Colon (tissue), 2 donors: Measurements from ENCODE around the gene LYRM4.
"Not testable (repeated sequence)": the region's sequence is repeated elsewhere in the genome, so short reads cannot be mapped to it uniquely, and the experiment has no call there.

Source experiments
- FAIRE-seq: peaks from 2 replicates; lab custom pipeline; 2012; peaks lifted over from hg19 to GRCh38; lab: Jason Lieb, UNC
- donor health status: control.
- donor health status: control.

Gene LYRM4

GRCh38 chr6:5121956-5122355, 138.8 kb downstream of the LYRM4 start:
- no peak for FAIRE-seq

DNA sequence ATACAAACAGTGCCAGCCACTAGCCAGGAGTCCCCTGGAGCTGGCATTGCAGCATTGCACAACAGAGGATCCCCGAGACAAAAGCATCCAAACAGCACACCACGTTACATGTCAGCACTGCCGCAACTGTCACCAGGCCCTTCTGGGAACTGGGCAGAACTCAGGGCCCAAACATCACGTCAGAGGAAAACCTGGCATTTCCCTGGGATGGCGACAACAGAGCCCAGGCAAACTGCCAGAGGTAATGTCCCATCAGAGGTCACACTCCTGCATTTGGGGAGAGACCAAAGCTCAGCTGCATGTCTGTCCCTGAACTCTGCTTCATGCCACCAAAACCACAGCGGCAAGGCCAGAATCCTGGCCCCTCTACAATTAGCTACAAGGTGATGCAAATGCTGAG, 139.3 kb downstream of the LYRM4 start:
- no peak for FAIRE-seq

DNA sequence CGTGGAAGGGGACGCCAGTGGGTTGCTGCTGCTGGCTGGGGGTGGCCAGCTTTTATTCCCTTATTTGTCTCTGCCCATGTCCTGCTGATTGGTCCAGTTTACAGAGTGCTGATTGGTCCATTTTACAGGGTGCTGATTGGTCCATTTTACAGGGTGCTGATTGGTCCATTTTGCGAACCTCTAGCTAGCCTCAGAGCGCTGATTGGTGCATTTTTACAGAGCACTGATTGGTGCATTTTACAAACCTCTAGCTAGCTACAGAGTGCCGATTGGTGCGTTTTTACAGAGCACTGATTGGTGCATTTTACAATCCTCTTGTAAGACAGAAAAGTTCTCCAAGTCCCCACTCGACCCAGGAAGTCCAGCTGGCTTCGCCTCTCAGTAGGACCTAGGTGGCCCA, 140.2 kb downstream of the LYRM4 start:
- FAIRE-seq = not testable (repeated sequence)

- no peak for FAIRE-seq
Observed at GRCh38 chr6:5120011-5120410, 140.7 kb downstream of the LYRM4 start.

DNA sequence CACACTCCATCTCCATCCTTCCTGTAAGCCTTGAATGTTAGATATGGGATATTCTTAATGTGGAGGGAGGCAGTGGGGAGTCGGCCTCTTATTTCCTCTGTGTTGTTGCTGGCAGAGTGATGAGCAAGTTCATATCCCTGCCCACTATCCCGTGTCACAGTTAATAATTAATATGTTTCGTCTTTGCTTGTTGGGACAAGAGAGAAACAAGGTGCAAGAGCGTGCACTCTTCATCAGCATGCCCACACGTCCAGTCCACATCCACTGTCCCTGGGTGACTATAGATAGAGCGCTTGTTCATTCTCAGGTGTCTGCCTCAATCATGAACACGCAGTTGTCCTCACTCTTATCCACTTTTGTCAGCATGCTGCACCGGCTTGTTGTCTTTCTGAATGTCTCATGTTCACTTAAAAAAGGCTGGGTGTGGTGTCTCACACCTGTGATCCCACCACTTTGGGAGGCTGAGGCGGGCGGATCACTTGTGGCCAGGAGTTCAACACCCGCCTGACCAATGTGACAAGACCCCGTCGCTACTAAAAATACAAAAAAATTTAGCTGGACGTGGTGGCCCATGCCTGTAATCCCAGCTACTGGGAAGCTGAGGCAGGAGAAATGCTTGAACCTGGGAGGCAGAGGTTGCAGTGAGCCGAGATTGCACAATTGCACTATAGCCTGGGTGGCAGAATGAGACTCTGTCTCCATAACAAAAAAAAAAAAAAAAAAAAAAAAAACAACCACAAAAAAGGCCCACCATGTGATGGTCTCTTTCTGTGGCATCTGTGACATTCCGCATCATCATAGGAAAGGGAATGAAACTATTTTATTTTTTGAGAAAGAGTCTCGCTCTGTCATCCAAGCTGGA, 141.4 kb downstream of the LYRM4 start:
- no peak for FAIRE-seq

GRCh38 chr6:5116243-5116991, 144.3 kb downstream of the LYRM4 start:
- FAIRE-seq = no peak

- FAIRE-seq = no peak
Observed at GRCh38 chr6:5115168-5115567, 145.6 kb downstream of the LYRM4 start.

GRCh38 chr6:5113096-5113495, 147.7 kb downstream of the LYRM4 start:
- no peak for FAIRE-seq

DNA sequence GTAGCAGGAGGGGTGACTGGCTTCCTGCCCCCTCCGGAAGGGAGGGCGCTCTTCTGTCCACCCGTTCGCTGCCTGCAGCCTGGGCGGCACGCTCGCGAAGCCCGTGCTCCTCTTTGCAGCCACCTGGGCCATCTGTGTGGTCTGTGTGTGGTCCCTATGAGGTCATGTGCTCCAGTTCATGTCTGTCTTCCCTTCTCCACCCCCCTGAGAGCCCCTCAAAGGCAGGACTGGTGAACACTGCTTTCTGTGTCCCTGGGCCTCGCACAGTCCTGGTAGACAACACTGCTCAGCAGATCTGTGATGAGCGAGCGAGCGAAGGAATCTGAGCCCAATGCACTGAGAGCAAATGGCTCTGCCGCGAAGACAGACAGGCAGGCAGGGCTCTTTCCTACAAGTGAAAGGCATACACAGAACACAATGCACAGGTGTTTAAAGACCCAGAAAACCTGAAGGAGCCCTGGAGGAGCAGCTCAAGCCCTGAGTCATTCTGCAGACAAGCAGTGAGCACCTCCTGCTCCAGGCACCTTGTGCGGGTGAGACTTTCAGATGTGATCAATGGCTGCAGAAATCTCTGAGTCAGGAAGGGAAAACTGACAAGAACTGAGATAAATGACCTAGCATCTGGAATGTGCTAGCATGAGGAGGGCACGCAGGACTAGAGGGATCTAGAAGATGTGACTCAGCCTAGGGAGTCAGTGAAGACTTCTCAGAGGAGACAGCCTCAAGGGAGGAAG, 148.5 kb downstream of the LYRM4 start:
- FAIRE-seq = no peak

- FAIRE-seq = no peak
Observed at GRCh38 chr6:5111626-5112025, 149.1 kb downstream of the LYRM4 start.

- FAIRE-seq = no peak
Observed at GRCh38 chr6:5110246-5110645, 150.5 kb downstream of the LYRM4 start.

DNA sequence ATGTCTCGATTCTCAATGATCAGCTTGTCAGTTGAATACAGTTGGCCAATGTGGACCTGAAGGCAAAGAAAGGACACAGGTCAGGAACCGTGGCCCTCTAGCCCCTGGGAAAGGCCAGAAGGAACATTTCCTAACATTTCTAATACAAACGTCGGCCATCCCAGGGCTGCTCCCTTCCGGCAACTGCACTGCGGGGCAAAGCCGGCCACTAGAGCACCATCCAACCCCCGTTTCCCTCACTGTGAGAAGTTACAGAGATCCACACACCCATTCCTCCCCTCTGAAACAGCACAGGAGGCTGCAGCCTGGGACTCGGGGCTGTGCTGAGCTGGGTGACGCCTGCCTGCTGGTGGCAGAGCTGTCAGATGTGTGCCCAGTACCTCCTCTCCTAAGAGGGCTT, 151.3 kb downstream of the LYRM4 start:
- no peak for FAIRE-seq

GRCh38 chr6:5108536-5109150, 152.1 kb downstream of the LYRM4 start:
- FAIRE-seq = no peak

DNA sequence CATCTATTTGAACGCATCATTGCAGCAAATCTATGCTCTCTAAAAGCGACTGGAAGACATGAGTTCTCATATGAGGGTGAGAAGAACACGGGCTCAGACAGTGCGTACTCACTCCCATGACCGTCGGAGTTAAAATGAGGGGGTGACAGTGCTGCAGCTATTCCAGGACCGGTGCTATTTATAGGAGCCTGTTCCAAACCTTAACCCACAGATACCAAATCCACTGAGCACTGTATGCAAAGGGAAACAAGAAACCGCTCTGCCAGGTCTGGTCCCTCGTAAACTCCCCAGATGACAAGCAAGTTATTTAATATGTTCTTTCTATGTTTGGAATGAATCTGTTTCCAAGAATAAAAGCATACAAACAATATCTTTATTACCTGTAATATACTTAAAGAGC, 152.7 kb downstream of the LYRM4 start:
- no peak for FAIRE-seq

DNA sequence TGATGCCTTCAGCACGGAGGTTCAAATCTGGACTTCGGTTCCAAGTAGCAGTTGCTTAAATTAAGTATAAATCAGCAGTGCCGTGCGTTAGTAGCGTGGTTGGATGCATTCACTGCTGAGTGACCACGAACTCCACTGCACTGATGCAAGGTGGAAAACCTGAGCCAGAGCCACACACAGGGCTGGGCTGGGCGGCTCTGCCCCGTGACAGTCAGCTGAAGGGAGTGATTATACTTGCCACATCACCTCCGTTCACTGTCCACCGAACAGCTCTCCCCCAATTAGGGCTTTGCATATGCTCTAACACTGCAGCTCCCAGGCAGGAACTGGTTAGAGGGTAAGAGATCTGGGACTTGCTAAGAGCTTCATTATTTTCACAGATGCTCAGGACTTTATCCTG, 153.4 kb downstream of the LYRM4 start:
- FAIRE-seq = no peak

- FAIRE-seq = no peak
Observed at GRCh38 chr6:5105146-5105545, 155.6 kb downstream of the LYRM4 start.

- FAIRE-seq = no peak
Observed at GRCh38 chr6:5104667-5105066, 156.1 kb downstream of the LYRM4 start.

DNA sequence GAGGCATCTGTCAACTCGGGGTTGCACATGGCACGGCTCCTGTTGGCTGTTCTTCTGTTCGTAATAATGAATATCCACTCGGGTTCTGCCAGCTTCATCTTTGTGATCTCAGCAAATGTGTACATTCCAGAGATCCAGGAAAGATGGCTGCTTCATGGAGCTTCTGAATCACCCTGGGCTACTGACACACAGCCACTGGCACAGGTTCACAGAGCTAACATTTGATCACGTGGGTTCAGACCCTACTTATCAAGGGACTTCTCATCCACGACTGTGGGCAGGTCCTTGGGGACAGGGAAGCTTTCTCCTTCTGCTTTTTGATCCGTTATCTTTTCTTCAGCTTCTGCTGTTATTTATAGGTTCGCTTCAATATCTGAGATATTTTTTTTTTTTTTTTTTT, 157.5 kb downstream of the LYRM4 start:
- no peak for FAIRE-seq

DNA sequence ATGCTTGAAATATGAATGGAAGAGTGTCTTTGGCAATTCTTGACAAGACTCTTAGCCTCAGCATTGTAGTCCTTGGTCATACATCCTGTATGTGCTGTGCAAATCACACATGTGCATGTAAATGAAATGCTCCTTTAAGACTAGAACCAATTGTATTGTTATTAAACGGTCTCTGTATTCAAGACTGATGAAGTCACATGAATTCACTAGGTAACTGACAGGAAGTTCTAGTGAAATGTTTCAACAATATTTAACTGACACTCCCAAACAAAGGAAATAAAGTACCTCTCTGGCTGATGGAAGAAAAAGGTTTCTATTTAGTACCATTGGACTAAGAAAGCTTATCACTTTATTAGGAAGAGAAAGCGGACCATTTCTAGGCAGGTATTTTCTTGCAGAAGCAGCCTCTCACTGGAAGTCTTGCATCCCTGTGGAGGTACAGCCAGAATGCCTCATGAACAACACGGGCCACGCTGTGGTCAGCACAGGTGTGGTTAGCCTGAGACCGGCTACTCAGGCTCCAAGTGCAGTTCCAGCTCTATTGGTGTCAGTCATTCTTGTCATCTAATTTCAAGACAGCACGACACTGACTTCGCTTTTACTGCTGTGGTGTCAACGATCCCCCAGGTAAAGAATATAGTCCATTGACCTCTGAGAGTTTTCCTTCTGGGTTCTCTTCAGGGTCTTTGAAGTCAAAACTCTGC, 158.3 kb downstream of the LYRM4 start:
- no peak for FAIRE-seq

- FAIRE-seq = no peak
Observed at GRCh38 chr6:5100806-5101205, 159.9 kb downstream of the LYRM4 start.

- FAIRE-seq = no peak
Observed at GRCh38 chr6:5099537-5099936, 161.2 kb downstream of the LYRM4 start.
